ENCODE data around the gene MS4A15. TPM values are rescaled to one million over a fixed set of nuclear protein-coding genes. Genes with fewer than 3 reads are reported as not detected.
"Not testable (repeated sequence)": the region's sequence is repeated elsewhere in the genome, so short reads cannot be mapped to it uniquely, and the experiment has no call there.

The MS4A15 gene
- total RNA-seq, 4 donors from 2014 or later = 0.54 to 1.6 TPM; not detected in 2

GRCh38 chr11:60754887-60755286 is 1.8 kb upstream of the MS4A15 start:
- no peak for DNase-seq
- Histone ChIP-seq H3K27ac (no peak overlapping the region), H3K36me3 (no peaks in the 10 kb centered on the region), H3K9me3 (no peaks in the 10 kb centered on the region), H3K4me1 (peaks cover 0 to 9% (median 0%) of the 10 kb centered on the region in 4 donors), H3K4me3 (no peak overlapping the region), H3K27me3 (no peaks in the 10 kb centered on the region)
- TF ChIP-seq, protein P1, sequence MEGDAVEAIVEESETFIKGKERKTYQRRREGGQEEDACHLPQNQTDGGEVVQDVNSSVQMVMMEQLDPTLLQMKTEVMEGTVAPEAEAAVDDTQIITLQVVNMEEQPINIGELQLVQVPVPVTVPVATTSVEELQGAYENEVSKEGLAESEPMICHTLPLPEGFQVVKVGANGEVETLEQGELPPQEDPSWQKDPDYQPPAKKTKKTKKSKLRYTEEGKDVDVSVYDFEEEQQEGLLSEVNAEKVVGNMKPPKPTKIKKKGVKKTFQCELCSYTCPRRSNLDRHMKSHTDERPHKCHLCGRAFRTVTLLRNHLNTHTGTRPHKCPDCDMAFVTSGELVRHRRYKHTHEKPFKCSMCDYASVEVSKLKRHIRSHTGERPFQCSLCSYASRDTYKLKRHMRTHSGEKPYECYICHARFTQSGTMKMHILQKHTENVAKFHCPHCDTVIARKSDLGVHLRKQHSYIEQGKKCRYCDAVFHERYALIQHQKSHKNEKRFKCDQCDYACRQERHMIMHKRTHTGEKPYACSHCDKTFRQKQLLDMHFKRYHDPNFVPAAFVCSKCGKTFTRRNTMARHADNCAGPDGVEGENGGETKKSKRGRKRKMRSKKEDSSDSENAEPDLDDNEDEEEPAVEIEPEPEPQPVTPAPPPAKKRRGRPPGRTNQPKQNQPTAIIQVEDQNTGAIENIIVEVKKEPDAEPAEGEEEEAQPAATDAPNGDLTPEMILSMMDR (IDR thresholded peaks at IDR 0.05) = no peak
- TF ChIP-seq POLR2A (IDR thresholded peaks at IDR 0.05) = no peak

- Histone ChIP-seq H3K4me1 (peaks cover 0 to 9% (median 0%) of the 10 kb centered on the region in 4 donors), H3K36me3 (no peaks in the 10 kb centered on the region), H3K4me3 (no peak overlapping the region), H3K27ac (no peak overlapping the region), H3K27me3 (no peaks in the 10 kb centered on the region), H3K9me3 (no peaks in the 10 kb centered on the region)
- TF ChIP-seq, protein P1 (IDR thresholded peaks at IDR 0.05) = no peak
- TF ChIP-seq POLR2A (IDR thresholded peaks at IDR 0.05) = no peak
- peak in 1 of 3 donors; percentile 15 for DNase-seq
Measured at GRCh38 chr11:60757231-60757800, 649 bp downstream of the MS4A15 start.

DNA sequence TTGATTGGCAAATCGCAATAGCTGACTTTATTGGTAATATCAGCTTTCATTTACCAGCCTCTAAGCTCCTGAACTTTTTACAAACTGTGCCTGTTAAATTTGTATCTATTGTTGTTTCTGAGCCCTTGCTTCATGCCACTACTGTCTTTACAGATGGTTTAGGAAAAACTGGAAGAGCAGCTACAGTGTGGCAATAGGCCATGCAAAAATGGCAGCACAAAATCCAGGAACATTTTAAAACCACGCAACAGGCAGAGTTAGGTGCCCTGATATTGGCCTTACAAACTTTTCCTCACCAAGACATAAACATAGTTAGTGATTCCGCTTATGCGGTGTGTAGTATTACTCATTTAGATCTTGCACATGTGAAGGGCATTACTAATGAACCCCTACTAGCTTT is 2.0 kb downstream of the MS4A15 start:
- H3K9me3 ChIP-seq, H3K27me3 ChIP-seq, H3K27ac ChIP-seq, H3K36me3 ChIP-seq, H3K4me3 ChIP-seq, DNase-seq, H3K4me1 ChIP-seq: not testable (repeated sequence)

- DNase-seq = peak in 1 of 3 donors; percentile 5
- not testable (repeated sequence) for H3K4me3 ChIP-seq, H3K27me3 ChIP-seq, H3K36me3 ChIP-seq, H3K9me3 ChIP-seq, H3K4me1 ChIP-seq
- peak overlapping the region in 1 of 4 donors; percentile 12 for H3K27ac ChIP-seq
Measured at GRCh38 chr11:60759438-60760225, 3.0 kb downstream of the MS4A15 start.

- DNase-seq = no peak
- H3K4me1 ChIP-seq = no peaks in the 10 kb centered on the region
- H3K4me3 ChIP-seq = no peak overlapping the region
- no peaks in the 10 kb centered on the region for H3K27me3 ChIP-seq
- H3K27ac ChIP-seq = no peak overlapping the region
- TF ChIP-seq POLR2A (IDR thresholded peaks at IDR 0.05) = no peak
- TF ChIP-seq, protein P1 (IDR thresholded peaks at IDR 0.05) = no peak
- H3K36me3 ChIP-seq = no peaks in the 10 kb centered on the region
- no peaks in the 10 kb centered on the region for H3K9me3 ChIP-seq
Measured at GRCh38 chr11:60761436-60762190, 4.9 kb downstream of the MS4A15 start.

- Histone ChIP-seq H3K4me3 (no peak overlapping the region), H3K4me1 (no peaks in the 10 kb centered on the region), H3K36me3 (no peaks in the 10 kb centered on the region), H3K9me3 (no peaks in the 10 kb centered on the region), H3K27me3 (no peaks in the 10 kb centered on the region), H3K27ac (no peak overlapping the region)
- TF ChIP-seq, protein P1 (IDR thresholded peaks at IDR 0.05) = peak in 3 of 6 experiments; percentile 33 to 47 (median 45)
- TF ChIP-seq POLR2A (IDR thresholded peaks at IDR 0.05) = no peak
- DNase-seq = peak in 1 of 3 donors; percentile 7
Measured at GRCh38 chr11:60762851-60763691, 6.4 kb downstream of the MS4A15 start.
